Cardiac fibroblast (primary cell): ENCODE measurements around the gene RTN4.
A peak's percentile ranks its signal among the peaks of the same experiment; 100 is the strongest.

Experiments
- DNase-seq, 2 donors: peaks; one replicate each; pipeline versions ENCODE4 v3.0.0 to v3.0.0-alpha.2; 2010; ENCODE audit warnings: low read depth in 2 of 2
- H3K4me3 ChIP-seq, 2 donors: replicated peaks in 1 of 2; 1 replicate in 1 of 2; 2 replicates in 1 of 2; pipeline ENCODE4 v1.5.1; 2011; ENCODE audit warnings: low read depth in 2 of 2, low read length in 2 of 2, mild to moderate bottlenecking in 2 of 2, moderate library complexity in 1 of 2
- CTCF ChIP-seq: IDR thresholded peaks from one replicate; pipeline ENCODE4 v1.5.1; 2011; ENCODE audit warnings: low read depth, mild to moderate bottlenecking, low read length, inconsistent platforms

RTN4 gene

GRCh38 chr2:55035716-55036115, 14.5 kb downstream of the RTN4 start:
- H3K4me3 ChIP-seq: no peak overlapping the region
- no peak for TF ChIP-seq CTCF
- DNase-seq: no peak

- no peak for TF ChIP-seq CTCF
- DNase-seq: peak in 1 of 2 donors; percentile 45
- no peak overlapping the region for H3K4me3 ChIP-seq
These were observed 16.3 kb downstream of the RTN4 start for GRCh38 chr2:55033921-55034320.

- no peak for TF ChIP-seq CTCF
- no peak for DNase-seq
- H3K4me3 ChIP-seq: no peak overlapping the region
These were observed 17.0 kb downstream of the RTN4 start for GRCh38 chr2:55033076-55033742.

GRCh38 chr2:55031505-55031904, 18.7 kb downstream of the RTN4 start:
- no peak for TF ChIP-seq CTCF
- H3K4me3 ChIP-seq: no peak overlapping the region
- DNase-seq: no peak

GRCh38 chr2:55030766-55031165, 19.5 kb downstream of the RTN4 start:
- no peak for DNase-seq
- no peak for TF ChIP-seq CTCF
- H3K4me3 ChIP-seq: no peak overlapping the region

GRCh38 chr2:55029098-55029497, 21.2 kb downstream of the RTN4 start:
- H3K4me3 ChIP-seq: no peak overlapping the region
- no peak for DNase-seq
- no peak for TF ChIP-seq CTCF

GRCh38 chr2:55027226-55027625, 23.0 kb downstream of the RTN4 start:
- no peak for TF ChIP-seq CTCF
- no peak overlapping the region for H3K4me3 ChIP-seq
- DNase-seq: no peak
